ENCODE measurements around the gene REC114. TPM values are rescaled to one million over a fixed set of nuclear protein-coding genes. Genes with fewer than 3 reads are reported as not detected.
"Not testable (repeated sequence)": the region's sequence is repeated elsewhere in the genome, so short reads cannot be mapped to it uniquely, and the experiment has no call there.

Gene REC114
- polyA plus RNA-seq, 1 donor, result 0.15 TPM

GRCh38 chr15:73548925-73549324 lies 106.0 kb downstream of the REC114 start:
- not testable (repeated sequence) for H3K27ac ChIP-seq (ENCODE audit: low read length); H3K4me1 ChIP-seq (ENCODE audit: control insufficient read depth, insufficient read depth, low read length); H3K9me3 ChIP-seq (ENCODE audit: control insufficient read depth, low read depth, low read length); H3K4me3 ChIP-seq (ENCODE audit: low read length); DNase-seq; H3K36me3 ChIP-seq (ENCODE audit: control insufficient read depth, insufficient read depth, low read length); H3K27me3 ChIP-seq (ENCODE audit: control insufficient read depth, insufficient read depth, low read length)
- WGBS (ENCODE audit: insufficient coverage, low lambda C conversion rate), result 93% methylated on average over 3 of the region's 3 CpGs

GRCh38 chr15:73550190-73550589 lies 107.2 kb downstream of the REC114 start:
- Histone ChIP-seq H3K4me3 (ENCODE audit: low read length) (no peak overlapping the region), H3K27me3 (ENCODE audit: control insufficient read depth, insufficient read depth, low read length) (no peaks in the 10 kb centered on the region), H3K27ac (ENCODE audit: low read length) (no peak overlapping the region), H3K9me3 (ENCODE audit: control insufficient read depth, low read depth, low read length) (no peaks in the 10 kb centered on the region), H3K36me3 (ENCODE audit: control insufficient read depth, insufficient read depth, low read length) (peaks cover 5% of the 10 kb centered on the region), H3K4me1 (ENCODE audit: control insufficient read depth, insufficient read depth, low read length) (no peaks in the 10 kb centered on the region)
- DNase-seq, result no peak

GRCh38 chr15:73555080-73555479 lies 112.1 kb downstream of the REC114 start:
- H3K27me3 ChIP-seq (ENCODE audit: control insufficient read depth, insufficient read depth, low read length), result no peaks in the 10 kb centered on the region
- no CpG with 5 or more reads among the region's 4 CpGs for WGBS (ENCODE audit: insufficient coverage, low lambda C conversion rate)
- H3K4me1 ChIP-seq (ENCODE audit: control insufficient read depth, insufficient read depth, low read length), result no peaks in the 10 kb centered on the region
- DNase-seq, result no peak
- no peak overlapping the region for H3K4me3 ChIP-seq (ENCODE audit: low read length)
- peaks cover 42% of the 10 kb centered on the region for H3K36me3 ChIP-seq (ENCODE audit: control insufficient read depth, insufficient read depth, low read length)
- H3K9me3 ChIP-seq (ENCODE audit: control insufficient read depth, low read depth, low read length), result no peaks in the 10 kb centered on the region
- no peak overlapping the region for H3K27ac ChIP-seq (ENCODE audit: low read length)

DNA sequence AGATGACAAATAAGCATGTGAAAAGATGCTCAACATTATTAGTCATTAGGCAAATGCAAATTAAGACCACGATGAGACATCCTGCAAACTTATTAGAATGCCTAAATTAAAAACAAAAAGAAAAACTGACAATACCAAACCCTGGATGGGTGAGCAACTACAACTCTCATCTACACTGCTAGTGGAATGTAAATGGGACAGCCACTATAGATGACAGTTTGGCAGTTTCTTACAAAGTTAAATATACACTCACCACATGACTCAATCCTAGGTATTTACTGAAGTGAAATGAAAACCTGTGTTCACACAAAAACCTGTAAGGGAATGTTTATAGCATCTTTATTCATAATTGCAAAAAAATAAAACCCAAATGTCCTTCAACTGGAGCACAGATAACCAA lies 115.6 kb downstream of the REC114 start:
- Histone ChIP-seq H3K27ac (ENCODE audit: low read length) (no peak overlapping the region), H3K9me3 (ENCODE audit: control insufficient read depth, low read depth, low read length) (no peaks in the 10 kb centered on the region), H3K4me1 (ENCODE audit: control insufficient read depth, insufficient read depth, low read length) (no peaks in the 10 kb centered on the region), H3K4me3 (ENCODE audit: low read length) (no peak overlapping the region), H3K36me3 (ENCODE audit: control insufficient read depth, insufficient read depth, low read length) (peaks cover 62% of the 10 kb centered on the region), H3K27me3 (ENCODE audit: control insufficient read depth, insufficient read depth, low read length) (no peaks in the 10 kb centered on the region)
- DNase-seq, result no peak
- no CpG with 5 or more reads among the region's 1 CpG for WGBS (ENCODE audit: insufficient coverage, low lambda C conversion rate)

DNA sequence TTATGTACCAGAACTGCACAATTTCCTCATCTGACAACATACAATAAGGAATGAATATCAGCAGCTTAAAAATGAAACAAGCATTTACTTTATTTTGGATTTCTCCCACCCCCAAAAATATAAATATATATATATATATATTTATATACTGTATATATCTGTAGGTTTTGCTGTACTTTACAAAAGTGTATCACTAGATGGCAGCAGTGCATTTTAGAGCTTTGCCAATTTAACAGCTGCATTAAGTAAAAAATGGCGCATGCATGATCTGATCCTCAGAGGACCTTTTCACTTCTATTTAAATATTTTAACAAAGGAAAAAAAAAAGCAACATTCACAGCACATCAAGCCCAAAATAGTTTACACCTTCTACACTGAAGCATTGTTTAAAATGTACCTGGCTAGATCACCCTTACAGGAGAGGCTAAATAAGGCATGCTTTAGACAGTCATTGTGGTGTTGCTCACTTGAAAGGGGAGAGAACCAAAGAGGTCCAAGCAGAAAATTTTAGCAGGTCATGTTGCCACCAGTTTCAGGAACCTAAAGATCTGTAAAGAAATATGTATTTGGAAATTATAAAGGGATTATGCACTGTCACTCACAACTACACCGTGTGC lies 117.6 kb downstream of the REC114 start:
- no CpG with 5 or more reads among the region's 2 CpGs for WGBS (ENCODE audit: insufficient coverage, low lambda C conversion rate)
- Histone ChIP-seq H3K4me1 (ENCODE audit: control insufficient read depth, insufficient read depth, low read length) (no peaks in the 10 kb centered on the region), H3K27me3 (ENCODE audit: control insufficient read depth, insufficient read depth, low read length) (no peaks in the 10 kb centered on the region), H3K9me3 (ENCODE audit: control insufficient read depth, low read depth, low read length) (no peaks in the 10 kb centered on the region), H3K27ac (ENCODE audit: low read length) (no peak overlapping the region), H3K4me3 (ENCODE audit: low read length) (no peak overlapping the region), H3K36me3 (ENCODE audit: control insufficient read depth, insufficient read depth, low read length) (peaks cover 68% of the 10 kb centered on the region)
- DNase-seq, result peak in 1 of 2 donors; percentile 64

GRCh38 chr15:73564255-73564654 lies 121.3 kb downstream of the REC114 start:
- DNase-seq, result no peak

DNA sequence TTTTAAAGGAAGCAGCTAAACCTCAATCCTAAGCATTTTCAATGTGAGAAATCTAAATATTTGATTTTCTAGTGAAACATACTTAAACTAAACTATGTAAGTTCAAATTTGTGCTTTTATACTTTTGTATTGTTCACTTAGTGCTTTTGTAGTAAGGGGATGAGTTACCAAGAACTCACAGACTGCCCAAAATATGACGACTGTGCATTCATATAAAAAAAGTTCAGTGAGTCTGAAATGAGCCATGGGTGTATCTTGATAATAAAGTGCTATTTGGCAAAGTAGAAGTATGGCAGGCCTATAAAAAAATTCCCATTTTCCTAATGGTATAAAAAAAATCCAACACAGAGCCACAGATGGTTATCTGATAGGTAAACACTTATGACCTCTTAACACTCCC lies 124.1 kb downstream of the REC114 start:
- no peak overlapping the region for H3K27ac ChIP-seq (ENCODE audit: low read length)
- H3K9me3 ChIP-seq (ENCODE audit: control insufficient read depth, low read depth, low read length), result no peaks in the 10 kb centered on the region
- peaks cover 16% of the 10 kb centered on the region for H3K4me1 ChIP-seq (ENCODE audit: control insufficient read depth, insufficient read depth, low read length)
- no peak for DNase-seq
- H3K4me3 ChIP-seq (ENCODE audit: low read length), result no peak overlapping the region
- 100% methylated on average over 1 of the region's 1 CpG for WGBS (ENCODE audit: insufficient coverage, low lambda C conversion rate)
- H3K27me3 ChIP-seq (ENCODE audit: control insufficient read depth, insufficient read depth, low read length), result no peaks in the 10 kb centered on the region
- peaks cover 82% of the 10 kb centered on the region for H3K36me3 ChIP-seq (ENCODE audit: control insufficient read depth, insufficient read depth, low read length)

More at GRCh38 chr15:73564255-73564654, 121.3 kb downstream of the REC114 start:
- WGBS (ENCODE audit: insufficient coverage, low lambda C conversion rate), result no CpG with 5 or more reads among the region's 6 CpGs
- no peaks in the 10 kb centered on the region for H3K4me1 ChIP-seq (ENCODE audit: control insufficient read depth, insufficient read depth, low read length)
- H3K27me3 ChIP-seq (ENCODE audit: control insufficient read depth, insufficient read depth, low read length), result no peaks in the 10 kb centered on the region
- peaks cover 68% of the 10 kb centered on the region for H3K36me3 ChIP-seq (ENCODE audit: control insufficient read depth, insufficient read depth, low read length)
- H3K4me3 ChIP-seq (ENCODE audit: low read length), result no peak overlapping the region
- H3K27ac ChIP-seq (ENCODE audit: low read length), result no peak overlapping the region
- no peaks in the 10 kb centered on the region for H3K9me3 ChIP-seq (ENCODE audit: control insufficient read depth, low read depth, low read length)

- peaks cover 75% of the 10 kb centered on the region for H3K36me3 ChIP-seq (ENCODE audit: control insufficient read depth, insufficient read depth, low read length)
- DNase-seq, result no peak
- no peaks in the 10 kb centered on the region for H3K27me3 ChIP-seq (ENCODE audit: control insufficient read depth, insufficient read depth, low read length)
- no peak overlapping the region for H3K4me3 ChIP-seq (ENCODE audit: low read length)
- peaks cover 28% of the 10 kb centered on the region for H3K4me1 ChIP-seq (ENCODE audit: control insufficient read depth, insufficient read depth, low read length)
- no CpG with 5 or more reads among the region's 7 CpGs for WGBS (ENCODE audit: insufficient coverage, low lambda C conversion rate)
- H3K9me3 ChIP-seq (ENCODE audit: control insufficient read depth, low read depth, low read length), result no peaks in the 10 kb centered on the region
- no peak overlapping the region for H3K27ac ChIP-seq (ENCODE audit: low read length)
Observed at GRCh38 chr15:73568564-73569280, 125.8 kb downstream of the REC114 start.

DNA sequence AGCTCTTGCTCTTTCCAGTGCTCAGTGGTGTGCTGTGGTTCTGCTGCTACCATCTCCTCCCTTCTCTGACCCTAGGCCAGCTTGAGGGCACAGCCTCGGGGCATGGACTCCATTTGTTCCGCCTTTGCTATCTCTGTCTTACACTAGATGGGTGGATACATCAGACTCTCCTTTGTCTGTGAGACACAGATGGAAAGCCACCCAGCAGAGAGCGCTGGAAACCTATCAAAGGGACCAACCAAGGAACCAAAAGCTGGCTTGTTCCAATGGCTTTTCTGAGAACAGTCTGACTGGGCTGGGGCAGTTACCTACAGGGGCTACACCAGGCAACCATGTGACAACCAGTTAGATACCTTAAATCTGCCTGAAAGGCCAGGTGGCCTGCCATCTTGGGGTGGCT lies 126.4 kb downstream of the REC114 start:
- H3K27ac ChIP-seq (ENCODE audit: low read length), result no peak overlapping the region
- H3K4me3 ChIP-seq (ENCODE audit: low read length), result no peak overlapping the region
- no peaks in the 10 kb centered on the region for H3K9me3 ChIP-seq (ENCODE audit: control insufficient read depth, low read depth, low read length)
- DNase-seq, result no peak
- H3K36me3 ChIP-seq (ENCODE audit: control insufficient read depth, insufficient read depth, low read length), result peaks cover 77% of the 10 kb centered on the region
- peaks cover 35% of the 10 kb centered on the region for H3K4me1 ChIP-seq (ENCODE audit: control insufficient read depth, insufficient read depth, low read length)
- no peaks in the 10 kb centered on the region for H3K27me3 ChIP-seq (ENCODE audit: control insufficient read depth, insufficient read depth, low read length)
- no CpG with 5 or more reads among the region's 3 CpGs for WGBS (ENCODE audit: insufficient coverage, low lambda C conversion rate)

- Histone ChIP-seq H3K36me3 (ENCODE audit: control insufficient read depth, insufficient read depth, low read length) (peaks cover 73% of the 10 kb centered on the region), H3K27me3 (ENCODE audit: control insufficient read depth, insufficient read depth, low read length) (no peaks in the 10 kb centered on the region), H3K4me3 (ENCODE audit: low read length) (no peak overlapping the region), H3K9me3 (ENCODE audit: control insufficient read depth, low read depth, low read length) (no peaks in the 10 kb centered on the region), H3K27ac (ENCODE audit: low read length) (no peak overlapping the region), H3K4me1 (ENCODE audit: control insufficient read depth, insufficient read depth, low read length) (peaks cover 40% of the 10 kb centered on the region)
- WGBS (ENCODE audit: insufficient coverage, low lambda C conversion rate), result 100% methylated on average over 1 of the region's 7 CpGs
- no peak for DNase-seq
Observed at GRCh38 chr15:73570355-73571032, 127.5 kb downstream of the REC114 start.

Data from large intestine (tissue), 3 donors.